ENCODE data around the gene ERGIC3. TPM values are rescaled to one million over a fixed set of nuclear protein-coding genes. Genes with fewer than 3 reads are reported as not detected.

ERGIC3 gene
- total RNA-seq, 1 experiment from 2014 or later, result 242 TPM

- Histone ChIP-seq H3K36me3 (ENCODE audit: insufficient read depth, low read length) (no peaks in the 10 kb centered on the region), H3K4me1 (ENCODE audit: low read length) (peaks cover 12% of the 10 kb centered on the region), H2AFZ (ENCODE audit: low read length) (no peak overlapping the region), H3K4me2 (ENCODE audit: low read depth, low read length, poor library complexity, severe bottlenecking) (no peak overlapping the region), H3K4me3 (ENCODE audit: low read length) (no peak overlapping the region), H3K27me3 (ENCODE audit: low read length) (no peaks in the 10 kb centered on the region), H4K20me1 (ENCODE audit: insufficient read depth, low read depth, low read length) (no peaks in the 10 kb centered on the region), H3K79me2 (ENCODE audit: low read length) (no peaks in the 10 kb centered on the region), H3K9me3 (ENCODE audit: low read length) (no peaks in the 10 kb centered on the region), H3K27ac (ENCODE audit: low read length) (no peak overlapping the region), H3K9ac (ENCODE audit: low read length) (no peak overlapping the region), H3K9me2 (replicated peaks; ENCODE audit: insufficient read depth, low read length) (no peaks in the 10 kb centered on the region)
- DNase-seq, result peak; percentile 80
Observed at GRCh38 chr20:35604449-35604747, 62.5 kb downstream of the ERGIC3 start.

GRCh38 chr20:35606127-35606526 lies 64.2 kb downstream of the ERGIC3 start:
- H2AFZ ChIP-seq (ENCODE audit: low read length), result no peak overlapping the region
- H3K9me3 ChIP-seq (ENCODE audit: low read length), result no peaks in the 10 kb centered on the region
- H3K4me1 ChIP-seq (ENCODE audit: low read length), result peaks cover 12% of the 10 kb centered on the region
- H3K4me3 ChIP-seq (ENCODE audit: low read length), result no peak overlapping the region
- H4K20me1 ChIP-seq (ENCODE audit: insufficient read depth, low read depth, low read length), result no peaks in the 10 kb centered on the region
- no peak overlapping the region for H3K27ac ChIP-seq (ENCODE audit: low read length)
- no peaks in the 10 kb centered on the region for H3K79me2 ChIP-seq (ENCODE audit: low read length)
- no peaks in the 10 kb centered on the region for H3K36me3 ChIP-seq (ENCODE audit: insufficient read depth, low read length)
- no peaks in the 10 kb centered on the region for H3K9me2 ChIP-seq (replicated peaks; ENCODE audit: insufficient read depth, low read length)
- no peak overlapping the region for H3K9ac ChIP-seq (ENCODE audit: low read length)
- no peak overlapping the region for H3K4me2 ChIP-seq (ENCODE audit: low read depth, low read length, poor library complexity, severe bottlenecking)
- H3K27me3 ChIP-seq (ENCODE audit: low read length), result no peaks in the 10 kb centered on the region
- DNase-seq, result no peak

Small RNA genes lying within 50 kb of the gene (small RNA-seq; reads per million reads assigned to genes)
- not detected for gene RPL37P1

Other genes starting within 250 kb of the ERGIC3 start
- not detected in 2 replicates for gene FAM83C, start 249.7 kb upstream of the ERGIC3 start, total RNA-seq (2014; rRNA removed; shearing (Covaris generic); ENCODE audit: low replicate concordance)
- 49.5 and 55.1 TPM in 2 replicates for gene UQCC1, start 130.1 kb upstream of the ERGIC3 start, total RNA-seq (2014; rRNA removed; shearing (Covaris generic); ENCODE audit: low replicate concordance)
- gene GDF5, start 103.8 kb upstream of the ERGIC3 start, total RNA-seq (2014; rRNA removed; shearing (Covaris generic); ENCODE audit: low replicate concordance), result not detected in 2 replicates
- 10.2 and 42.8 TPM in 2 replicates for gene CEP250, start 86.5 kb upstream of the ERGIC3 start, total RNA-seq (2014; rRNA removed; shearing (Covaris generic); ENCODE audit: low replicate concordance)
- gene C20orf173, start 12.4 kb upstream of the ERGIC3 start, total RNA-seq (2014; rRNA removed; shearing (Covaris generic); ENCODE audit: low replicate concordance), result not detected in 2 replicates
- 6.4 and 11.1 TPM in 2 replicates for gene SPAG4, start 73.8 kb downstream of the ERGIC3 start, total RNA-seq (2014; rRNA removed; shearing (Covaris generic); ENCODE audit: low replicate concordance)
- 205 and 216 TPM in 2 replicates for gene CPNE1, start 122.8 kb downstream of the ERGIC3 start, total RNA-seq (2014; rRNA removed; shearing (Covaris generic); ENCODE audit: low replicate concordance)
- gene RBM12, start 122.8 kb downstream of the ERGIC3 start, total RNA-seq (2014; rRNA removed; shearing (Covaris generic); ENCODE audit: low replicate concordance), result 39.6 and 78.5 TPM in 2 replicates
- 62.6 and 79.6 TPM in 2 replicates for gene NFS1, start 157.3 kb downstream of the ERGIC3 start, total RNA-seq (2014; rRNA removed; shearing (Covaris generic); ENCODE audit: low replicate concordance)
- gene ROMO1, start 157.3 kb downstream of the ERGIC3 start, total RNA-seq (2014; rRNA removed; shearing (Covaris generic); ENCODE audit: low replicate concordance), result 242 and 325 TPM in 2 replicates
- gene RBM39, start 200.2 kb downstream of the ERGIC3 start, total RNA-seq (2014; rRNA removed; shearing (Covaris generic); ENCODE audit: low replicate concordance), result 315 and 375 TPM in 2 replicates
- gene PHF20, start 229.9 kb downstream of the ERGIC3 start, total RNA-seq (2014; rRNA removed; shearing (Covaris generic); ENCODE audit: low replicate concordance), result 27.8 and 41.7 TPM in 2 replicates

Data from Karpas-422 (cell line).